Hematopoietic multipotent progenitor cell treated with erythropoietin and hydrocortisone succinate and interleukin-3 and kit ligand, for 6 days (in vitro differentiated cells): Measurements from ENCODE around the gene BZW1.

ENCODE experiments used
- DNase-seq: peaks from one replicate; pipeline ENCODE4 v3.0.0-alpha.2; 2015

The BZW1 gene

GRCh38 chr2:200811333-200812121 lies at the start of gene BZW1:
TSS of gene BZW1 (plus strand) at chr2:200811910. CDS start at chr2:200813218, 1,308 bp downstream.
- DNase-seq: peak; percentile 99

DNA sequence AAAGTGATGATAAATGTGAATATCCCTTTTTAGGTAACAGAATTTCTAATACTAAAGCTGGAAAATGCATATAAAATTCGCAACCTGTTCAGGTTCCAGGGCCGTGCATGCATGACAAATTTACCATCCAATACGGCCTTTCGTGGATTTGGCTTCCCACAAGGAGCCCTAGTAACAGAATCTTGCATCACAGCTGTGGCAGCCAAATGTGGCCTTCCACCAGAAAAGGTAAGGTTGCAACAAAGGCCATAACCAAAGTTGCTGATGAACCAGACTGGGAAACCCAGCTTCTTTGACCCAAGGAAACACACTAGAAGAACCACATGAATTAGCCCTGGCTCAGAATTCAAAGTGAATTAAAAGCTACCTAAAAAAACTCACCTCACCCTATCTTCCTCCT lies 49.6 kb upstream of the BZW1 start:
- DNase-seq: peak; percentile 19

- no peak for DNase-seq
These were observed 48.3 kb upstream of the BZW1 start for GRCh38 chr2:200763422-200763821.

DNA sequence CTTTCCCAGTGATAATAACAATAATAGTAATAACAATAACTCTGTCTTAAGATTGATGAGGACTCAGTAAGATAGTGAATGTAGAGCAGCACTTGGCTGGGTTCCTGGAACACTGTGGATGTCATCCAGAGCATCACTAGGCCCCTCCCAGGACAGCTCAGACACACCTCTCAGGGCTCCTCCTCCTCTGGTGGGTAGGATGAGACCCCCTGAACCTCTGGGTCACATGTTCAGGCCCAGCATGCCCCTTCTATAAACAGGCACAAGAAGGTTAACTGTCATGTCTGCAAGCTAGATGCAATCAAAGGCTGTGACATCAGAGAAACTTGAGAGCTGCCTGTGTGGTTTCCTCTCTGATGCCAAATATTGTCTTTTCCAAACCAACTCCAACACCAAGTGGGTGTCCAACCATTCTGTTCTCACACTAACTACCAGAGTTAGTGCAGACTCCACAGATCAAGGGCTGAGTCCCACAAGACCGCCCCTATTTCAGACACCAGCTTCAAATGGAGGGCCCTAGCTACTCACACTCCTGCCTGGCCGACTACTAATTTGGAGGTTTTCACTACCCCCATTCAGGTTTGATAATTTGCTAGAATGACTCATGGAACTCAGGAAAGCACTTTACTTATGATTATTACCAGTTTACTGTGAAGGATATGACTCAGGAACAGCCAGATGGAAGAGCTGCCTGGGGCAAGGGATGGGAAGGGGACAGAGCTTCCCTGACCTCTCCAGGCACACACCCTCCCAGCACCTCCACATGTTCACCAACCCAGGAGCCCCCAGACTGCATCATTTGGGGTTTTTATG lies 46.4 kb upstream of the BZW1 start:
- DNase-seq: peak; percentile 13

DNA sequence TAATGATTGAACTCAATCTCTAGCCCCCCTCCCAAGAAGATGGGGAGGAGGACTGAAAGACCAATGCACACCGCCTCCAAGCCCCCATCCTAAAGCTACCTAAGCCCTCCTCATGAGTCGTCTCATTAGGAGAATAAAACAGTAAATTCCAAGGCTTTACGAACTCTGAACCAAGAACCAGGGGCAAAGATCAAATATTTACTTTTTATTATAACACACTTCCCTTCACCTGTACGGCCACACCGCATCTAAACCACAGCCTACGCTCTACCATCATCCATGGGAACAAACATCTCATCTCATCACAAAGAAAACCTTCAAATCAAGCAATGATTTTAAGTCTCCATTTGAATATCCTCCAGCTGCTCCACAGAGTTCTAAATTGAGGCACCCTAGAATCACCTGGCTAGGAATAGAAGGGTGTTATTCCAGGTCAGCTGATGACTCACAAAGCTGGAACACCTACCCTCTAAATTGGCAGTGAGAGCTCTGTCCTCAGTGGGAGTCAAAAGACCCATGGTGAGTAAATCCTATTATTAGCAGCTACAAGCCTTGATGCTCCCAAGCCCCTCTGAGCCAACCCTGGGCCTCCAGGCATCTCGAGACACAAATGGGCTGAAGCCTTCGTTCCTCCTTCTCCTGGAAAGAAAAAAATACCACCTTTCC lies 45.6 kb upstream of the BZW1 start:
- DNase-seq: no peak

DNA sequence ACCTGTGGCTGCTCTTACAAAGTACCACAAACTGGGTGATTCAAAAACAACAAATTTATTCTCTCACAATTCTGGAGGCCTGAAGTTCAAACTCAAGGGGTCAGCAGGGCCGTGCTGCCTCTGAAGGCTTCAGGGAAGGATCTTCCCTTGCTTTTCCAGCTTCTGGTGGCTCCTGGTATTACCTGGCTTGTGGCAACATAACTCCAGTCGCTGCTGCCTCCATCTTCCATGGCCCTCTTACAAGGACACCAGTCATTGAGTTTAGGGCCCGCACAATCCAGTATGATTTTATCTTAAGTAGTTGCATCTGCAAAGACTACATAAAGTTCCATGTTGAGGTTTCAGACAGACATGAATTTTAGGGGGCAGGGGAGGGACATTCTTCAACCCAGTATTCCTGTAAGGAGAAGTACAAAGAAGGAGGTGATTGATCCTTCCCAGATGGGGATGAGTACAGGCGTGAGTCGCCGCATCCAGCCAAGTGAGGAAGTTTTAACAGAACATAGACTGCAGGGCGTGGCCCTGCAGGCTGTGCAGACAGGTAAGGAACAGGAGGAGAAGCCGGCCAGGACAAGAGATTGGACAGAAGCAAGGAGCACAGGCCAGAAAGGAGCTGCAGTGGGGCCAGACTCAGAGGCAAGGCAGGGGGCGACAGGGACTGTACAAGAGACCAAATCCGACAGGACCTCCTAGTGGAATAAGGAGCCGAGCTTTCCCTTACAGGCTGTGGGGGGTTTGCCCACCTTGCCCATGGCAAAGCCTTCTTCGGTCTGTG lies 44.4 kb upstream of the BZW1 start:
- DNase-seq: no peak

DNA sequence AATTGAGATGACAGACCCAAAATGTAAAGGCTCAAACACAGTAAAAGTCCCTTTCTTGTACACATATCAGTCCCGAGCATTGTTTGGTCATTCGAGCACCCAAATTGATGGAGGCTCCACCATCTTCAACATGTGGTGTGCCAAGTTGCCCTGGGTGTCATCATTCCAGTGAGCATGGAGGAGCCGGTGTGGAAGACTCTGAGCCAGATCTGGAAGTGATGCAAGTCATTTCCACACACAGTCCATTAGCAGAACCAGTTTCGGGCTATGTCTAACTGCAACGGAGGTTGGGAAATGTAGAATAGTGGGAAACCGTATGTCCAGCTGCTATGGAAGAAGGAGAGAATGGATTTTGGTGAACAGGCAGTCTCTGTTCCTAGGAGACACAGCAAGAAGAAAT lies 40.9 kb upstream of the BZW1 start:
- DNase-seq: no peak

DNA sequence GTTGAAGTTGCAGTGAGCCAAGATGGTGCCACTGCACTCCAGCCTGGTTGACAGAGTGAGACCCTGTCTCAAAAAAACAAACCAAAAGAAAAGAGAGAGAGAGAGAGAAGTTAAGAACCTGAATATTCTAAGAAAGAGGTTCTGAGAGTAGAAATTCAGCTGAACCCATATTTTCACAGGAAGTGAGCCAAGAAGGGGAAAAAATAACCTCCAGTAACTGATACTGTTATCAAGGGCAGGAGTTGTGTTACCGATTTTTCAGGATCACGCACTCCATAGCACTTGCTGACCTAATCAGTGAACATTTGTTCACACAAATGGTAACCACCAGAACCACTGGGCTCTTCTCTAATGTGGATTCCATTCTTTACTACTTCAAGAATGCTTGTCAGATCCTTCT lies 39.1 kb upstream of the BZW1 start:
- DNase-seq: no peak

DNA sequence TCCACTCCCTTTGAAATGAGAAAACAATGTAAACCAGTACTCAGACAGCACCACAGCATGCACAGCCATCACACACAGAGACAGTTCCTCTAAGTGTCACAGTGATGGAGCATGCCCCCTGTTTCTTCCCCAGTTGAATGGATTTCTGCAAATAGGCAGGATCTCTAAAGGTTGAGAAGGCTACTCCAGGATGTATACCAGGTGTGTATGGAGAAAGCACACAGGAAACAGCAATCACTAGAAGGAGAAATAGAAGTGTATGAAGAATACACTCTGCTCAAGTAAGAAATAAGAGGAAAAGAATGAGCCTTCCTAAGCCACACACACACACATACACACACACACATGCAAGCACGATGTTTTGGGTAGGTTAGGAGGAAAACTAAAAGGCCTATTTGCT lies 38.6 kb upstream of the BZW1 start:
- DNase-seq: no peak

GRCh38 chr2:200774920-200775319 lies 36.8 kb upstream of the BZW1 start:
- DNase-seq: no peak

- DNase-seq: no peak
These were observed 34.4 kb upstream of the BZW1 start for GRCh38 chr2:200777275-200777674.

- no peak for DNase-seq
These were observed 33.7 kb upstream of the BZW1 start for GRCh38 chr2:200778038-200778437.

- no peak for DNase-seq
These were observed 32.5 kb upstream of the BZW1 start for GRCh38 chr2:200779214-200779613.

- DNase-seq: no peak
These were observed 30.1 kb upstream of the BZW1 start for GRCh38 chr2:200781616-200782015.

DNA sequence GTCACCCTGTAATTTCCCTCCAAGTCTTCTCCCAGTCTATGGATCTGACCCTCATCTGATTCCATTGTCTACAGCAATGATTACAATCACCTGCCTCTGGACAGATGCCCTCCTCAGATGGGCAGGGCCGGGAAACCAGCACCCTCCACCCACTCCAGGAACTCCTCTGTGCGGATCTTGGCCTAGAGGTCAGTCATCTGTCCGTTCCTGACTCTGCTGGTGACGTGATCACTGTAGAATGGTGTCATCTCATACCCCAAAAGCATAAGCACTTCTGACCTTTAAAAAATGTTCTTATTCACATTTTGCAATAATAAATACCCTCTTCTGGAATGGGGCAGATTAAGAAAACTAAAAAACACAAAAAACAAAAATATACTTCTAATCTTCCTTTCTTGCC lies 29.5 kb upstream of the BZW1 start:
- no peak for DNase-seq

- DNase-seq: no peak
These were observed 27.5 kb upstream of the BZW1 start for GRCh38 chr2:200784215-200784614.

- DNase-seq: no peak
These were observed 25.3 kb upstream of the BZW1 start for GRCh38 chr2:200786423-200786822.

DNA sequence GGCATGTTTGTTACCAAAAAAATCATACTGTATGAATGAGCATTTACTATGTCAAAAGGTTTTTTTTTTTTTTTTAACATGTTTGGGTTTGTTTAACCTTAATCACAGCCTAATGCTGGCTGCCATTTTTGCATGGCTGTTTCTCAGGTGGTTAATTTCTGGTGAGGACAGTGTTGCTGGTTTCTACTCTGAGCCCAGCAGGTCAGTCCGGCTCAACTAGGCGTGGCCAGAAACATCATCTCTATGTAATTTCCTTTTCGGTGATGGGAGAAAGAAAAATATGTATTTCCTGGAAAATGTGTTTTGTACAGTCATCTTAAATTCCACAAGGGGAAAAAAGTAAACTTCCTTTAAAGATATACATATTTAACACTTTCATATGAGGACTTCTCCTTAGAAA lies 24.9 kb upstream of the BZW1 start:
- DNase-seq: peak; percentile 5

GRCh38 chr2:200787351-200788120 lies 24.2 kb upstream of the BZW1 start:
- DNase-seq: peak; percentile 50

DNA sequence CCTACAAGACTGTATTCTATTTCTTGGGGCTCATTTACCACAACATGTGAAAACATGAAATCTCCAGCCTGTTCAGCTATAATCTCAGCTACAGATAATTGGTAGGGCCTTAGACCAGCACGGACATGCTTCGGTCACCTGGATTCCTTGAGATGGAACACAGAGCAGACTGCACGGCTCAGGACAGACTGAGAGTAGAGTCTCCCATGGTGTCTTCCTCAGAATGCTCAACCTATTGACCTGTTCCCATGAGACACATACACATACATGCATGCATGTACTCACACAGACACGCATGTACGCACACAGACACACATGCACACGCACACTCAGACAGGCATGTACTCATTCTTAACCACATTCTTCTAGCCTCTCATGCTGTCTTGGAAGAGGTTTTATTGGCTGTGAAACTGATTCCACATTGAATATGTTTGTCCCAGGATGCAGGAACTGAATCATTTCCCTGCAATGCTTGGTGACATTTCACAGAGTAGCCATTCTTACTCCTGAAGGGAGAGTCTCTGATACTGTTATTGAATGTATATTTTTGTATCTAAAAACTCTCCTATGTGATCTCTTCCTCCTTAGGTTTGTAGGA lies 23.5 kb upstream of the BZW1 start:
- DNase-seq: no peak

DNA sequence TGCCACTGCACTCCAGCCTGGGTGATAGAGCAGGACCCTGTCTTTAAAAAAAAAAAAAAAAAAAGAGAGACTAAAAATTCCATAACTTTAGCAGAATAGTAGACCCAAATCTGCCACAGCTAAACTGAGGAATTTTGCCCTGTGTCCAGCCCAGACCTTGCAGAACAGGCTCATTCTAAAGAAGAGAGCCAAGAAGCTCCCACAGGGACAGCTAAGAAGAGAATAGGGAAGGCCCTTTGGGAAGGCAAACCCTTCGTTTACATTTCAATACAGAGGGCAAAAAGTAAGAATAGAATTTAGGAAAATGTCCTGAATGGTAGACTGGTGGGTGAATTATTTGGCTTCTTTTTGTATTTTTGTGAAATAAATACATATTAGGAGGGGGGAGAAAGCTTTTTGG lies 21.5 kb upstream of the BZW1 start:
- no peak for DNase-seq

DNA sequence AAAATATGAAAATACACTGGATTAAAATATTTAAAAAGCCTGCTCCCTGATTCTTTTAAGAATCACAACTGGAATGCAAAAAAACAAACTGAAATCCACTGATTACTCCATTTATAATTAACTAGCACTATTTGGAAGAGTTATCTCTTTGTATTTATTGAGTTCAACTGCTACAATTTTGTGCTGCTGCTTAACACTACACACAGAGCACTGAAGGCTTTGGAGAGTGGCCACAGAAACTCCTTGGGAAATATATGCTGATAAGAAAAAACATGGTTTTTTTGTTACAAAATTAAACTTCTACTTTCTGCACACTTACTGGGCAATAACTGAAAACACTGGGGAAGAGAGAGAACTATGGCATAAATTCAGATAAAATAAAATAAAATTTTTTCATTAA lies 19.8 kb upstream of the BZW1 start:
- DNase-seq: peak; percentile 24
